ENCODE measurements around the gene IL10RB.

IL10RB gene

GRCh38 chr21:33289199-33289819, 23.1 kb downstream of the IL10RB start:
- Histone ChIP-seq H3K79me2 (ENCODE audit: insufficient read depth, low read length) (no peaks in the 10 kb centered on the region), H3K27ac (ENCODE audit: low read length) (0 out of 2 replicates have a peak overlapping the region, but pooled peaks have one; percentile 29), H4K20me1 (ENCODE audit: insufficient read depth, low read length) (no peaks in the 10 kb centered on the region; the same call in 1 of the 2 replicates), H3K9me3 (ENCODE audit: insufficient read depth, low read length, severe bottlenecking) (no peaks in the 10 kb centered on the region), H3K9ac (ENCODE audit: low read depth, low read length) (no peak overlapping the region), H3K4me3 (ENCODE audit: low read depth in 1 of 2, low read length in 2 of 2) (no peak overlapping the region), H3K27me3 (ENCODE audit: insufficient read depth, low read length, poor library complexity) (no peaks in the 10 kb centered on the region), H3K36me3 (ENCODE audit: insufficient read depth, low read length) (peaks cover 64% of the 10 kb centered on the region), H3K4me2 (ENCODE audit: insufficient read depth, low read length) (no peak overlapping the region), H3K4me1 (ENCODE audit: insufficient read depth, low read length) (no peaks in the 10 kb centered on the region), H2AFZ (ENCODE audit: low read depth, low read length) (no peak overlapping the region)
- no peak for ATAC-seq (ENCODE audit: insufficient read depth, low read depth)
- DNase-seq: no peak
- no peak for TF ChIP-seq EZH2 (IDR thresholded peaks at IDR 0.05; ENCODE audit: borderline replicate concordance, low read depth, low read length, severe bottlenecking)
- no peak for TF ChIP-seq CTCF (IDR thresholded peaks at IDR 0.05; ENCODE audit: borderline replicate concordance, extremely low read depth, low read length, poor library complexity, severe bottlenecking)

GRCh38 chr21:33290441-33290840, 24.3 kb downstream of the IL10RB start:
- H3K4me3 ChIP-seq (ENCODE audit: low read depth in 1 of 2, low read length in 2 of 2): no peak overlapping the region
- ATAC-seq (ENCODE audit: insufficient read depth, low read depth) (no peak), DNase-seq (no peak)
- H3K27ac ChIP-seq (ENCODE audit: low read length): no peak overlapping the region
- H3K36me3 ChIP-seq (ENCODE audit: insufficient read depth, low read length): peaks cover 57% of the 10 kb centered on the region
- H3K9me3 ChIP-seq (ENCODE audit: insufficient read depth, low read length, severe bottlenecking): no peaks in the 10 kb centered on the region
- no peak overlapping the region for H3K4me2 ChIP-seq (ENCODE audit: insufficient read depth, low read length)
- H3K9ac ChIP-seq (ENCODE audit: low read depth, low read length): no peak overlapping the region
- no peak overlapping the region for H2AFZ ChIP-seq (ENCODE audit: low read depth, low read length)
- H3K27me3 ChIP-seq (ENCODE audit: insufficient read depth, low read length, poor library complexity): no peaks in the 10 kb centered on the region
- H3K4me1 ChIP-seq (ENCODE audit: insufficient read depth, low read length): no peaks in the 10 kb centered on the region
- TF ChIP-seq CTCF (IDR thresholded peaks at IDR 0.05; ENCODE audit: borderline replicate concordance, extremely low read depth, low read length, poor library complexity, severe bottlenecking) (no peak), EZH2 (IDR thresholded peaks at IDR 0.05; ENCODE audit: borderline replicate concordance, low read depth, low read length, severe bottlenecking) (no peak)
- no peaks in the 10 kb centered on the region for H3K79me2 ChIP-seq (ENCODE audit: insufficient read depth, low read length)
- H4K20me1 ChIP-seq (ENCODE audit: insufficient read depth, low read length): no peaks in the 10 kb centered on the region; the same call in 1 of the 2 replicates

- Histone ChIP-seq H2AFZ (ENCODE audit: low read depth, low read length) (no peak overlapping the region), H3K27ac (ENCODE audit: low read length) (no peak overlapping the region), H3K9ac (ENCODE audit: low read depth, low read length) (no peak overlapping the region), H3K4me3 (ENCODE audit: low read depth in 1 of 2, low read length in 2 of 2) (no peak overlapping the region), H3K27me3 (ENCODE audit: insufficient read depth, low read length, poor library complexity) (no peaks in the 10 kb centered on the region), H3K9me3 (ENCODE audit: insufficient read depth, low read length, severe bottlenecking) (no peaks in the 10 kb centered on the region), H3K4me1 (ENCODE audit: insufficient read depth, low read length) (no peaks in the 10 kb centered on the region), H3K36me3 (ENCODE audit: insufficient read depth, low read length) (peaks cover 56% of the 10 kb centered on the region), H3K4me2 (ENCODE audit: insufficient read depth, low read length) (no peak overlapping the region), H4K20me1 (ENCODE audit: insufficient read depth, low read length) (no peaks in the 10 kb centered on the region; the same call in 1 of the 2 replicates), H3K79me2 (ENCODE audit: insufficient read depth, low read length) (no peaks in the 10 kb centered on the region)
- no peak for DNase-seq
- no peak for TF ChIP-seq EZH2 (IDR thresholded peaks at IDR 0.05; ENCODE audit: borderline replicate concordance, low read depth, low read length, severe bottlenecking)
- no peak for TF ChIP-seq CTCF (IDR thresholded peaks at IDR 0.05; ENCODE audit: borderline replicate concordance, extremely low read depth, low read length, poor library complexity, severe bottlenecking)
- no peak for ATAC-seq (ENCODE audit: insufficient read depth, low read depth)
Measured at GRCh38 chr21:33291686-33292085, 25.5 kb downstream of the IL10RB start.

Measured in DND-41 (cell line).